Stimulated activated naive CD8-positive, alpha-beta T cell treated with anti-CD3 and anti-CD28 coated beads, Interleukin-15, Interleukin-2, amounts not matched to agents 100 U/mL and 50 U/mL, for 24 hours (primary cell): ENCODE measurements around the gene DAPK2.
"Not testable (repeated sequence)": the region's sequence is repeated elsewhere in the genome, so short reads cannot be mapped to it uniquely, and the experiment has no call there.

Experiments
- ATAC-seq: fragments of 150-1000 bp; cut with Tn5 transposase; one replicate; pipeline ENCODE4 v1.10.0; 2021
- DNase-seq: peaks from one replicate; pipeline ENCODE4 v3.0.0; 2021

DAPK2 gene

GRCh38 chr15:63915209-63915872 is 130.9 kb downstream of the DAPK2 start:
- DNase-seq: no peak
- ATAC-seq: no peak

DNA sequence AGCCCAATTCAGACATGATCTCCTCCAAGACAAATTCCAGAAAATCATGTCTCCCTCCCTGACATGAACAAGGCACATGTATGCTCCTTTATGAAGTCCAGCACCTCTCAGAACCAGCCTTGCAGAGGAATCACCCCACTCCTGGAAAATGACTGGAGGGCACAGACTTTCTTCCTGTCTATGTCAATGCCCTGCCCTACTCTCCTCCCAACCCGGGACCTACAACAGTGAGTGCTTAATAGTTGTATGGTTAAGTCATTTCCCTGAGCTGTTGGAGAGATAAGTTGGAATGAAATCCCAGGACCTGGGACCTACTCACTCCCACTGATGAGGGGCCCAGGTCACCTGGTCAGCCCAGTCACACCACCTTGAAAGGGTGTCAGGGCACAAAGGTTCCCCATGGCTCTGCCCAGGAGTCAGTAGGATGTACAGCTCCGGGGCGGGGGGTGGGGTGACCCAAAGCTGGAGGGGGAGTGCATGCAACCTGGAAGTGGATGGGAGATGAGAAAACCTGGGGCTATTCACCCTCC is 132.4 kb downstream of the DAPK2 start:
- DNase-seq (no peak), ATAC-seq (no peak)

- no peak for DNase-seq
- no peak for ATAC-seq
Measured at GRCh38 chr15:63913336-63913735, 132.9 kb downstream of the DAPK2 start.

DNA sequence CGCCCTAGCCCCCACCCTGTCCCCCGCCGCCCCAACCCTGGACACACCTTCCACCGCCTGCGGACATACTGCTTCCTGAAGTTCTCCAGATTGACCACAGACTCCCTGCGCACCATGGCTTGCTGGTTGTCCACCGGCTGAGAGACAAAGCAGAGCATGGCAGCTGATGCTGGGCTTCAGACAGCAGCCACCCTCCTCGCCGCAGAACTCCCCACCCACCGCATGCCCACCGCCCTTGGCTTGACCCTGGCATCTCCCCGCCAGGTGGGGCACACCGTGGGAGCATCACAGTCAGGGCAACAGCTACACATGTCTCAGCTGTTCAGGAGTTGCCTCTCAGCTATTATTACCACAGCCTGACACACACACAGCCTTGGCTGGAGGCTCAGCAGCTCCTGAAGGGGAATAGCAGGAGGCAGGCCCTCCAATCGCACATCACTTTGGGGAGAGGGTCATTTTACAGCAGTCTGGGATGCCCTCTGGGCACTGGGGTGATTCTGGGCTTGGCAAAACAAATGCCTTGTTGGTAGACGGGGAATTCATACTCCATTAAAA is 134.1 kb downstream of the DAPK2 start:
- no peak for ATAC-seq
- no peak for DNase-seq

GRCh38 chr15:63911160-63911559 is 135.1 kb downstream of the DAPK2 start:
- DNase-seq (no peak), ATAC-seq (no peak)

DNA sequence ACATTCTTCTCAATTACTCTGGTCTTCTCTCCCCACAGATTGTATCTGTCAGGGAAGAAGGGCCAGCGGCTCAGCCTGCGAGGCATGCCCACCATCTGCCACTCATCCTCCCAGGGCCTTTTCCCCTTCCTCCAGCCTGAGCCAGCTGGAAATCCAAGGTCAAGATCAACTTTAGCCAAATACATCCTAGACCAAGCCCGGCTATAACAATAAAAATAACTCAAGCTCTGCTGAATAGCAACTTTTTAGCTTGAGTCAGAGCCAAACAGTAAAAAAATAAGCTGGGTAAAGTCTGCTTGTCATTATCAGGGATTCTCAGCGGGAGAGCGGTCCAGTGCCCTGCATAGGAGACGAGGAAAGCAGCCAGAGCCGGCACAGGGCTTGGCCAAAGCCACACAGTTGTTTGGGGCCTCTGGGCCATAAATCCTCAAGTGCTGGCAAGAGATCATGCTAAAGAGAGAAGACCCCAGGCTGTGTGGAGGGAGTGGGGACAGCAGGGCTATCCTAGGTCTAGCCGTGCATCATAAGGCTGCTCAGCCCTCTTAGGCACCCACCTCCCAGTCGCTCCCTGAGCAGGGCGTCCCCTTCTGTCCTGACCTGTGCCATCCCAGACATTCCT is 136.4 kb downstream of the DAPK2 start:
- no peak for ATAC-seq
- no peak for DNase-seq

DNA sequence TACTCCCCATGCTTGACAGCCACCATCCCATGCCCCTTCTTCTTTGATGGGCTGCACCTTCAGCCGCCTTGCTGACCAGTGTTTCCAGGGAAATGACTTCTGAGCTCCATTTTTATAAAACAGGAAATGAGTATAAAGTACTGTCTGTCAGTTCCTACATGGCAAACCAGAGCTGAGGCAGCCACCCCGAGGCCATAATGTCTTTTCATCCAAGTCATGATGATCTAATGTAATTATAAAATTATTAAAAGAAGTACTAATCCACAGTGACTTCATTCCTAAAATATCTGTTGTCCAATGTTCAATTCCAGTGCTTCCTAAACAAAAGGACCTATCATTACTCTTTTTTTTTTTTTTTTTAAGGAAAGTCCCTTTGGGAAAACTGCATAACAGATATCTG is 137.3 kb downstream of the DAPK2 start:
- DNase-seq (no peak), ATAC-seq (no peak)

DNA sequence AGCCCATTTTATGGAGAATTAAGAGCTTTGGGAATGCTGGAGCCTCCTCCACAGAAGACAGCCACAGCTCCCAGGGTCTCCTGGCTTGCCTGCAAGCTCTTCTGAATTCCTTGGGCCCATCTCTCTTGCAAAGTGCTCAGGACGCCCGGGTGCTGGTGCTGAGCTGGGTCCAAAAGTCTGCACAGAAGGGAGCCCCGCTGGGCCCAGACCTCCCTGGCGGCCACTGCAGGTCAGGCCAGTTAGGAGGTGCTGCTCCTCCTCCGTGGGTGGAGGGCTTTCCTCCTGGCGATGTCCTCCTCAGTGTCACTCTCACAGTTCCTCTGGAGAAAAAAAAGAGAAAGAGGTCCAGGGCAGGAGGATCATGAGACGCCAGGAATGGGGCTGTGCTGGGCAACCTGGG is 138.0 kb downstream of the DAPK2 start:
- DNase-seq: no peak
- ATAC-seq: no peak

- ATAC-seq (no peak), DNase-seq (no peak)
Measured at GRCh38 chr15:63907521-63907920, 138.8 kb downstream of the DAPK2 start.

GRCh38 chr15:63906266-63906584 is 140.1 kb downstream of the DAPK2 start:
- ATAC-seq: no peak

GRCh38 chr15:63905558-63906265 is 140.6 kb downstream of the DAPK2 start:
- ATAC-seq (peak; percentile 28), DNase-seq (no peak)

More at GRCh38 chr15:63906266-63906584, 140.1 kb downstream of the DAPK2 start:
- no peak for DNase-seq

- no peak for ATAC-seq
- no peak for DNase-seq
Measured at GRCh38 chr15:63905131-63905530, 141.2 kb downstream of the DAPK2 start.

DNA sequence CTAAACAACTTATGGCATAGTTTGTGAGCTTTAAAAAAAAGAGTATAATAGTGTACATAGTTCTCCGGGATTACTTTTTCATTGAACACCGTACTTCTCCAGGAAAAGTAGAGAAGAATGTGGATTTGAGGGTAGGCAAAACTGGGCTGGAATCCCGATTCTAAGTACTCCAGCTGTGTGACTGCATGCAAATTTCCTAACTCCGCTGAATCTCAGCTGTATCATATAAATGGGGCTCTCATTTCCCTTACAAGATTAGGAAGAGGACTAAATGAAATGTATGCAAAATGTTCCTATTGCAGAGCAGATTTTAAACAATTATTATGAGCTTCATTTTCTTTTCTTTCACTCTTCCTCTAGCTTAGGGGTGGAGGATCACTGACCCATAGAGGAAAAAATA is 142.2 kb downstream of the DAPK2 start:
- DNase-seq (no peak), ATAC-seq (no peak)

- ATAC-seq (no peak), DNase-seq (no peak)
Measured at GRCh38 chr15:63902671-63903035, 143.6 kb downstream of the DAPK2 start.

DNA sequence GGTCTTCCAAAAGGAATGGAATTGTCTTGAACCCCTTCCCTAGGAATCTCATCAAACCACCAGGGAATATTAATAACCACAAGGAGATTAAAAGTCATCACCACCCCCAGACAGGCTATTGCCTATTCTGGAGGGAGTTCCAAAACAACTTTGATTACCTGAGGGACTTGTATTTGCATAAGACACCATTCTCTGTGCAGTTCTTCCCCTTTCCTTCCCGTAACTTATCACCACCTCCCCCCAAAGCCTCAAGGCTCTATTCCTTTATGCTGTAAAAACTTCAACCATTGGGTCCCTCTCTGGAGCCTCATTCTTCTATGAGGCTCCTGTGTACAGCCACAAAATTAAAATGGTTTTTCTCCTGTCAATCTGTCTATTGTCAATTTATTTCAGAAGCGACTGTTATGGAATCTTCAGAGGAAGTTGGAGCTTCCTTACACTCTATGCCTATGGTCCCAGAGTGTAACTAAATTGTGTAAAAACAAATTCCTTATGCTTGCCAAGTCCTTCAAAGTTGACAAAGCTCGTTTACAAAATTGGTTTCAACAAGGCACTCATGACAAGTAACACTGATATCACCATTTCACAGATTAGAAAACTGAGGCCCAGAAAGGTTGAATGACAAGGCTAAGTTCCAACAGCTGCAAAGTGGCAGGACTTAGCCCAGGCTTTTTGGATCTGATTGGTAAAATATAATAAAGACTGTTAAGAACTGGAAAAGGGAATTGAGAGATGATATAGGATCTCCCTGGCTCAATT is 144.2 kb downstream of the DAPK2 start:
- ATAC-seq (no peak), DNase-seq (no peak)

- DNase-seq: no peak
- ATAC-seq: no peak
Measured at GRCh38 chr15:63900306-63900705, 146.0 kb downstream of the DAPK2 start.

GRCh38 chr15:63899606-63900005 is 146.7 kb downstream of the DAPK2 start:
- not testable (repeated sequence) for ATAC-seq, DNase-seq

- DNase-seq: no peak
- ATAC-seq: no peak
Measured at GRCh38 chr15:63899193-63899592, 147.1 kb downstream of the DAPK2 start.

DNA sequence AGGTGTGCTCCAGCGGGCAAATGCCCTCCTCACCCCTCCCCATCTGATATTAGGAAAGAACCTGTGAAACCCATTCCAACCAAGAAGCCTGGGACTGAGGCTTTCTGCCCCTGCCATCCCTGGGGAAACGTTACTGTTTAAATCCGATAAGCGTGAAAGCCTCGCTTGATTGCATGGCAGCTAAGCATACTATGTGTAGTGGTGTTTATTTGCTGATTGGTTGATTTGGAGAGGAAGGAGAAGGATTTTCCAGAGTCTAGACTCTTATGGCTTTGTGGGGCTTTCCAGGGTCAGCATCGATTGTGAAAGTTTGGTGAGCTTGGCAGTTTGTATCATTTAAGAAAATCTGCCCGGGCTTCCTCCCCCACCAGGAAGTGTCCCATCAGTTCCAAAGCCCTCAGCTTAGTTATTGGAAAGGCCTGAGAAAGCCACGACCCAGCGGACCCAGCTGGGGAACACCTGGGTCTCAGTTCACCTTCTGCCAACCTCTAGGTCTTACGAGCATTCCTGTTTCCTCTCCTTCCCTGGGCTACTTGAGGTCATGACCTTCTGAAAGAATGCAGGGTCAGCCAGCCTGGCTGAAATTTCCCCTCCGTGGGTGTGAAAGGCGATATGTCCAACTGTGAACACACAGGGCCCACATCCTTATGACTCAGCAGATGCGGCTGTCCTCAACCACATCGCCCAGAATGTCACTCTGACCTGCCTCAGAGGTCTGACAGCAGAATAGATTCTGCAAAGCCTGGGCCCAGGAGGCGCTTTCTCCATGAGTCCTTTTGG is 149.8 kb downstream of the DAPK2 start:
- ATAC-seq: peak; percentile 42
- DNase-seq: peak; percentile 60

GRCh38 chr15:63895787-63896218 is 150.5 kb downstream of the DAPK2 start:
- no peak for ATAC-seq
- no peak for DNase-seq

- no peak for ATAC-seq
- no peak for DNase-seq
Measured at GRCh38 chr15:63895194-63895593, 151.1 kb downstream of the DAPK2 start.

- no peak for ATAC-seq
- no peak for DNase-seq
Measured at GRCh38 chr15:63894662-63894949, 151.7 kb downstream of the DAPK2 start.
